Frontal cortex (tissue), 4 donors: Measurements from ENCODE around the gene CST9. TPM values are rescaled to one million over a fixed set of nuclear protein-coding genes. Genes with fewer than 3 reads are reported as not detected.
"Not testable (repeated sequence)": the region's sequence is repeated elsewhere in the genome, so short reads cannot be mapped to it uniquely, and the experiment has no call there.

Source experiments
- DNase-seq, 2 donors: peaks; one replicate each; pipeline ENCODE4 v3.0.0; 2012; ENCODE audit warnings: low spot score in 2 of 2
- FAIRE-seq: peaks from 2 replicates; lab custom pipeline; 2012; peaks lifted over from hg19 to GRCh38; lab: Jason Lieb, UNC
- total RNA-seq: library from RNA; depleted of rRNA; stranded (reverse); fragments of >200 nt; gene quantifications from one replicate; pipeline ENCODE4 v1.2.3, GENCODE V29; 2014
- donor health status: control.
- donor health status: control.
- donor health status: control.

Gene CST9
- total RNA-seq, 1 donor from 2014 or later = not detected

- no peak for DNase-seq
- FAIRE-seq = no peak
Observed at GRCh38 chr20:23638309-23638708, 32.6 kb upstream of the CST9 start.

GRCh38 chr20:23637282-23638221 is 31.8 kb upstream of the CST9 start, which contains the start of gene CST3:
TSS of gene CST3 (minus strand) at chr20:23637955. CDS start at chr20:23637862, 93 bp downstream.
- DNase-seq (peak; percentile 72 to 88), FAIRE-seq (no peak)

GRCh38 chr20:23636908-23637281 is 31.2 kb upstream of the CST9 start:
- no peak for FAIRE-seq

GRCh38 chr20:23636182-23636907 is 30.6 kb upstream of the CST9 start:
- DNase-seq (no peak), FAIRE-seq (no peak)

More at GRCh38 chr20:23636908-23637281, 31.2 kb upstream of the CST9 start:
- no peak for DNase-seq

- FAIRE-seq, DNase-seq: not testable (repeated sequence)
Observed at GRCh38 chr20:23635768-23636090, 30.0 kb upstream of the CST9 start.

- FAIRE-seq (no peak), DNase-seq (no peak)
Observed at GRCh38 chr20:23634985-23635767, 29.5 kb upstream of the CST9 start.

- FAIRE-seq (no peak), DNase-seq (no peak)
Observed at GRCh38 chr20:23634044-23634801, 28.5 kb upstream of the CST9 start.

- FAIRE-seq = no peak
- no peak for DNase-seq
Observed at GRCh38 chr20:23632711-23633573, 27.2 kb upstream of the CST9 start.

GRCh38 chr20:23631981-23632710 is 26.4 kb upstream of the CST9 start:
- no peak for DNase-seq
- FAIRE-seq = no peak

GRCh38 chr20:23631226-23631822 is 25.6 kb upstream of the CST9 start:
- no peak for DNase-seq
- FAIRE-seq = no peak

GRCh38 chr20:23630392-23630849 is 24.7 kb upstream of the CST9 start:
- no peak for FAIRE-seq
- no peak for DNase-seq

- FAIRE-seq (no peak), DNase-seq (no peak)
Observed at GRCh38 chr20:23629542-23630391, 24.1 kb upstream of the CST9 start.

- FAIRE-seq = no peak
- DNase-seq = no peak
Observed at GRCh38 chr20:23629017-23629541, 23.4 kb upstream of the CST9 start.

GRCh38 chr20:23628402-23629016 is 22.8 kb upstream of the CST9 start:
- FAIRE-seq (no peak), DNase-seq (no peak)

GRCh38 chr20:23627501-23627900 is 21.8 kb upstream of the CST9 start:
- DNase-seq (no peak), FAIRE-seq (peak; percentile 51)
